ENCODE measurements around the gene MED8.

The MED8 gene

DNA sequence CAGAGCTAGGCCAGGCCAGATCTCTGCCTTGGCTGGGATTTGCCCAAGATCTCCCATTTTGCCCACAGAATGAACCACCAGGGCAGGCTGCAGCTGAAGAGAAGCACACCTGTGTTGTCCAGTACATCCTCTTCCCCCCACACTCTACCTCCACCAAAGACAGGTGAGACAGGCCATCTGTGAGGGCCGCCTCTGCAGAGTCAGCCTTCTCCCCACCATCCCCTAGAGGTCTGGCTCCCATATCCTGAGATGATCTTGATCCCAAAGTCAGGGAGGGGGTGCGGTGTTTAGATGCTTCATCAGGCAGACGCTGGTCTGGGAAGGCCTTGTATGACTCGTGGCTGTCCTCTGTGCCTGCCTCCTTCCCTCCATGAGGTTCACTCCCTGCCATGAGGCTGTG lies 35.4 kb upstream of the MED8 start:
- no peak for DNase-seq (ENCODE audit: low read depth in 1 of 2, low spot score in 1 of 2)
- Histone ChIP-seq H3K27me3 (ENCODE audit: insufficient read depth, poor library complexity, severe bottlenecking) (no peaks in the 10 kb centered on the region), H3K27ac (replicated peaks) (no peak overlapping the region), H3K4me3 (replicated peaks; ENCODE audit: insufficient read depth, low read length) (no peak overlapping the region)
- TF ChIP-seq SPI1 (IDR thresholded peaks at IDR 0.05; ENCODE audit: borderline replicate concordance, low read depth) (no peak), POLR2AphosphoS5 (IDR thresholded peaks at IDR 0.05; ENCODE audit: low read depth) (no peak), GABPA (IDR thresholded peaks at IDR 0.05; ENCODE audit: low read depth) (no peak)
- TF ChIP-seq, protein P1, sequence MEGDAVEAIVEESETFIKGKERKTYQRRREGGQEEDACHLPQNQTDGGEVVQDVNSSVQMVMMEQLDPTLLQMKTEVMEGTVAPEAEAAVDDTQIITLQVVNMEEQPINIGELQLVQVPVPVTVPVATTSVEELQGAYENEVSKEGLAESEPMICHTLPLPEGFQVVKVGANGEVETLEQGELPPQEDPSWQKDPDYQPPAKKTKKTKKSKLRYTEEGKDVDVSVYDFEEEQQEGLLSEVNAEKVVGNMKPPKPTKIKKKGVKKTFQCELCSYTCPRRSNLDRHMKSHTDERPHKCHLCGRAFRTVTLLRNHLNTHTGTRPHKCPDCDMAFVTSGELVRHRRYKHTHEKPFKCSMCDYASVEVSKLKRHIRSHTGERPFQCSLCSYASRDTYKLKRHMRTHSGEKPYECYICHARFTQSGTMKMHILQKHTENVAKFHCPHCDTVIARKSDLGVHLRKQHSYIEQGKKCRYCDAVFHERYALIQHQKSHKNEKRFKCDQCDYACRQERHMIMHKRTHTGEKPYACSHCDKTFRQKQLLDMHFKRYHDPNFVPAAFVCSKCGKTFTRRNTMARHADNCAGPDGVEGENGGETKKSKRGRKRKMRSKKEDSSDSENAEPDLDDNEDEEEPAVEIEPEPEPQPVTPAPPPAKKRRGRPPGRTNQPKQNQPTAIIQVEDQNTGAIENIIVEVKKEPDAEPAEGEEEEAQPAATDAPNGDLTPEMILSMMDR (IDR thresholded peaks at IDR 0.05; ENCODE audit: insufficient read depth, low read length), result no peak
- TF ChIP-seq, protein P2, sequence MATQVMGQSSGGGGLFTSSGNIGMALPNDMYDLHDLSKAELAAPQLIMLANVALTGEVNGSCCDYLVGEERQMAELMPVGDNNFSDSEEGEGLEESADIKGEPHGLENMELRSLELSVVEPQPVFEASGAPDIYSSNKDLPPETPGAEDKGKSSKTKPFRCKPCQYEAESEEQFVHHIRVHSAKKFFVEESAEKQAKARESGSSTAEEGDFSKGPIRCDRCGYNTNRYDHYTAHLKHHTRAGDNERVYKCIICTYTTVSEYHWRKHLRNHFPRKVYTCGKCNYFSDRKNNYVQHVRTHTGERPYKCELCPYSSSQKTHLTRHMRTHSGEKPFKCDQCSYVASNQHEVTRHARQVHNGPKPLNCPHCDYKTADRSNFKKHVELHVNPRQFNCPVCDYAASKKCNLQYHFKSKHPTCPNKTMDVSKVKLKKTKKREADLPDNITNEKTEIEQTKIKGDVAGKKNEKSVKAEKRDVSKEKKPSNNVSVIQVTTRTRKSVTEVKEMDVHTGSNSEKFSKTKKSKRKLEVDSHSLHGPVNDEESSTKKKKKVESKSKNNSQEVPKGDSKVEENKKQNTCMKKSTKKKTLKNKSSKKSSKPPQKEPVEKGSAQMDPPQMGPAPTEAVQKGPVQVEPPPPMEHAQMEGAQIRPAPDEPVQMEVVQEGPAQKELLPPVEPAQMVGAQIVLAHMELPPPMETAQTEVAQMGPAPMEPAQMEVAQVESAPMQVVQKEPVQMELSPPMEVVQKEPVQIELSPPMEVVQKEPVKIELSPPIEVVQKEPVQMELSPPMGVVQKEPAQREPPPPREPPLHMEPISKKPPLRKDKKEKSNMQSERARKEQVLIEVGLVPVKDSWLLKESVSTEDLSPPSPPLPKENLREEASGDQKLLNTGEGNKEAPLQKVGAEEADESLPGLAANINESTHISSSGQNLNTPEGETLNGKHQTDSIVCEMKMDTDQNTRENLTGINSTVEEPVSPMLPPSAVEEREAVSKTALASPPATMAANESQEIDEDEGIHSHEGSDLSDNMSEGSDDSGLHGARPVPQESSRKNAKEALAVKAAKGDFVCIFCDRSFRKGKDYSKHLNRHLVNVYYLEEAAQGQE (IDR thresholded peaks at IDR 0.05; ENCODE audit: insufficient replicate concordance, low read depth), result no peak

DNA sequence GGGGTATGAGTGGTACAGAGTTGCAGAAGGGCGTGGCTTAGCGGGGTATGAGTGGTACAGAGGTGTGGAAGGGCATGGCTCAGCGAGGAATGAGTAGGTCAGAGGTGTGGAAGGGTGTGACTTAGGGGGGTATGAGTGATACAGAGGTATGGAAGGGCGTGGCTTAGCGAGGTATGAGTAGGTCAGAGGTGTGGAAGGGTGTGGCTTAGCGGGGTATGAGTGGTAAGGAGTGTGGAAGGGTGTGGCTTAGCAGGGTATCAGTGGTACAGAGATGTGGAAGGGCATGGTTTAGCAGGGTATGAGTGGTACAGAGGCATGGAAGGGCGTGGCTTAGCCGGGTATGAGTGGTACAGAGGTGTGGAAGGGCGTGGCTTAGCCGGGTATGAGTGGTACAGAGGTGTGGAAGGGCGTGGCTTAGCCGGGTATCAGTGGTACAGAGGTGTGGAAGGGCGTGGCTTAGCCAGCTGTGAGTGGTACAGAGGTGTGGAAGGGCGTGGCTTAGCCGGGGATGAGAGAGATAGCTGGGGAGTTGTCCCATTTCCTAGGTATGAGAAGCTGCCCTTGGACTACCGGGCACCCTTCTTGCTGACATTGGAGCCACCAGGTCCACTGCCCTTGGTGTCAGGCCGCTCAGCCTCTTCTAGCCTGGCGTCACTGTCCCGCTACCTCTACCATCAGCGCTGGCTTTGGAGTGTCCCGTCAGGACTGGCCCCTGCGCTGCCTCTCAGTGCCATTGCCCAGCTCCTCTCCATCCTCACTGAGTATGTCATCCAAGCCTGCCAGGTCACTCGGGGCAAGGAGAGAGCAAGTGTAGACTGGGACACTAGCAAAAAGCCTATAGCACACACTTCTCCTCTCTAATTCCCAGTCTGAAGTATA lies 34.3 kb upstream of the MED8 start:
- DNase-seq (ENCODE audit: low read depth in 1 of 2, low spot score in 1 of 2), result no peak
- Histone ChIP-seq H3K27me3 (ENCODE audit: insufficient read depth, poor library complexity, severe bottlenecking) (no peaks in the 10 kb centered on the region), H3K4me3 (replicated peaks; ENCODE audit: insufficient read depth, low read length) (no peak overlapping the region), H3K27ac (replicated peaks) (no peak overlapping the region)
- TF ChIP-seq, protein P1 (IDR thresholded peaks at IDR 0.05; ENCODE audit: insufficient read depth, low read length), result no peak
- no peak for TF ChIP-seq POLR2AphosphoS5 (IDR thresholded peaks at IDR 0.05; ENCODE audit: low read depth)
- no peak for TF ChIP-seq SPI1 (IDR thresholded peaks at IDR 0.05; ENCODE audit: borderline replicate concordance, low read depth)
- TF ChIP-seq, protein P2 (IDR thresholded peaks at IDR 0.05; ENCODE audit: insufficient replicate concordance, low read depth), result no peak
- TF ChIP-seq GABPA (IDR thresholded peaks at IDR 0.05; ENCODE audit: low read depth), result no peak

DNA sequence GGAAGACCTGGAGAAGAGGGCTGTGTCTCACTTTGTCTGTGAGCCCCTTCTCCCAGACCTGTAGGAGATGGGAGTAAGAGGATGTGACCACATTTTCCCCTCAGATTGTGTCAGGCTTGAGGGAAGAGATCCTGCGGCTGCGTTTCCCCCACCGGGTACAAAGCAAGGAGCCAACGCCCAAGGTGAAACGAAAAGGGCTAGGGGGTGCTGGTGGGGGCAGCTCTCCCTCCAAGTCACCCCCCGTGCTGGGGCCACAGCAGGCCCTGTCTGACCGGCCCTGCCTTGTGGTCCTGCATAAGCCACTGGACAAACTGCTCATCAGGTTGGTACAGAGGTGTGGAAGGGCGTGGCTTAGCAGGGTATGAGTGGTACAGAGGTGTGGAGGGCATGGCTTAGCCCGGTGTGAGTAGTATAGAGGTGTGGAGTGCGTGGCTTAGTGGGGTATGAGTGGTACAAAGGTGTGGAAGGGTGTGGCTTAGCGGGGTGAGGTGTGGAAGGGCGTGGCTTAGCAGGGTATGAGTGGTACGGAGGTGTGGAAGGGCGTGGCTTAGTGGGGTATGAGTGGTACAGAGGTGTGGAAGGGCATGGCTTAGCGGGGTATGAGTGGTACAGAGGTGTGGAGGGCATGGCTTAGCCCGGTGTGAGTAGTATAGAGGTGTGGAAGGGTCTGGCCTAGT lies 33.5 kb upstream of the MED8 start:
- Histone ChIP-seq H3K27me3 (ENCODE audit: insufficient read depth, poor library complexity, severe bottlenecking) (no peaks in the 10 kb centered on the region), H3K4me3 (replicated peaks; ENCODE audit: insufficient read depth, low read length) (no peak overlapping the region), H3K27ac (replicated peaks) (no peak overlapping the region)
- TF ChIP-seq POLR2AphosphoS5 (IDR thresholded peaks at IDR 0.05; ENCODE audit: low read depth) (no peak), GABPA (IDR thresholded peaks at IDR 0.05; ENCODE audit: low read depth) (no peak), SPI1 (IDR thresholded peaks at IDR 0.05; ENCODE audit: borderline replicate concordance, low read depth) (no peak)
- TF ChIP-seq, protein P1 (IDR thresholded peaks at IDR 0.05; ENCODE audit: insufficient read depth, low read length), result no peak
- TF ChIP-seq, protein P2 (IDR thresholded peaks at IDR 0.05; ENCODE audit: insufficient replicate concordance, low read depth), result no peak
- no peak for DNase-seq (ENCODE audit: low read depth in 1 of 2, low spot score in 1 of 2)
